Cardiac muscle cell (in vitro differentiated cells and primary cell): ENCODE measurements around the gene R3HDM4. TPM values are rescaled to one million over a fixed set of nuclear protein-coding genes. Genes with fewer than 3 reads are reported as not detected.
A peak's percentile ranks its signal among the peaks of the same experiment; 100 is the strongest.
"Not testable (repeated sequence)": the region's sequence is repeated elsewhere in the genome, so short reads cannot be mapped to it uniquely, and the experiment has no call there.

Experiments used
- DNase-seq, 2 donors: peaks; one replicate each; pipeline versions ENCODE4 v3.0.0 to v3.0.0-alpha.2; 2010 to 2017; ENCODE audit warnings: low read depth in 1 of 2, low spot score in 1 of 2
- H3K27ac ChIP-seq: fragments of 200-600 bp; sonication (generic); 2 replicates; pipeline ENCODE4 v1.5.1; 2016
- H3K27me3 ChIP-seq: fragments of 200-600 bp; sonication (generic); 2 replicates; pipeline ENCODE4 v1.6.0; 2016; ENCODE audit warnings: control low read depth
- H3K36me3 ChIP-seq: fragments of 200-600 bp; sonication (generic); 2 replicates; pipeline ENCODE4 v1.5.1; 2016; ENCODE audit warnings: control low read depth
- H3K4me1 ChIP-seq: fragments of 200-600 bp; sonication (generic); 2 replicates; pipeline ENCODE4 v1.8.1; 2017; ENCODE audit warnings: low read depth, mild to moderate bottlenecking, mixed run types
- H3K4me3 ChIP-seq: fragments of 200-600 bp; sonication (generic); 2 replicates; pipeline ENCODE4 v1.5.1; 2016; ENCODE audit warnings: mild to moderate bottlenecking
- H3K9me3 ChIP-seq: fragments of 200-600 bp; sonication (generic); 2 replicates; pipeline ENCODE4 v1.5.1; 2017; ENCODE audit warnings: low read depth, mild to moderate bottlenecking, control low read depth
- CTCF ChIP-seq: IDR thresholded peaks from 2 replicates; pipeline ENCODE4 v1.5.1; 2012; ENCODE audit warnings: low read depth, mild to moderate bottlenecking, low read length
- polyA plus RNA-seq: library from polyadenylated mRNA; unstranded; fragments of >200 nt; fragmentation: Nextera tagmentation; extraction: Ambion mirVana; gene quantifications from 2 replicates; pipeline ENCODE4 v1.2.1, GENCODE V29; 2016
- total RNA-seq: library from RNA; depleted of rRNA; stranded (reverse); fragments of >200 nt; gene quantifications from 2 replicates; pipeline ENCODE4 v1.2.3, GENCODE V29; 2016

The R3HDM4 gene
- total and polyA plus RNA-seq, 2 experiments from 2014 or later: 60.3 to 82.1 TPM

- no peak overlapping the region for H3K27ac ChIP-seq
- H3K9me3 ChIP-seq: no peaks in the 10 kb centered on the region
- no peaks in the 10 kb centered on the region for H3K27me3 ChIP-seq
- H3K4me3 ChIP-seq: no peak overlapping the region
- H3K4me1 ChIP-seq: no peaks in the 10 kb centered on the region
- TF ChIP-seq CTCF: no peak
- no peaks in the 10 kb centered on the region for H3K36me3 ChIP-seq
- no peak for DNase-seq
Observed at GRCh38 chr19:853014-853585, 59.9 kb downstream of the R3HDM4 start.

- Histone ChIP-seq H3K9me3 (no peaks in the 10 kb centered on the region), H3K4me1 (no peaks in the 10 kb centered on the region), H3K4me3 (no peak within 1 kb of the TSS), H3K27me3 (no peaks in the 10 kb centered on the region), H3K36me3 (no peaks in the 10 kb centered on the region), H3K27ac (no peak within 1 kb of the TSS)
- TF ChIP-seq CTCF: no peak
- DNase-seq: no peak
Observed at GRCh38 chr19:852136-853013, 60.6 kb downstream of the R3HDM4 start, which contains the start of gene ELANE. TSS of gene ELANE (plus strand) at chr19:852303. CDS start at chr19:852329, 26 bp downstream.

GRCh38 chr19:850979-851335, 62.1 kb downstream of the R3HDM4 start:
- H3K27ac ChIP-seq: no peak overlapping the region
- DNase-seq: no peak
- peaks cover 2% of the 10 kb centered on the region for H3K27me3 ChIP-seq
- H3K9me3 ChIP-seq: no peaks in the 10 kb centered on the region
- TF ChIP-seq CTCF: no peak
- no peaks in the 10 kb centered on the region for H3K4me1 ChIP-seq
- H3K36me3 ChIP-seq: no peaks in the 10 kb centered on the region
- H3K4me3 ChIP-seq: no peak overlapping the region

GRCh38 chr19:850221-850978, 62.6 kb downstream of the R3HDM4 start:
- no peak overlapping the region for H3K27ac ChIP-seq
- DNase-seq: peak; percentile 24 to 100
- H3K4me1 ChIP-seq: no peaks in the 10 kb centered on the region
- H3K4me3 ChIP-seq: no peak overlapping the region
- TF ChIP-seq CTCF: no peak
- H3K36me3 ChIP-seq: no peaks in the 10 kb centered on the region
- H3K9me3 ChIP-seq: no peaks in the 10 kb centered on the region
- H3K27me3 ChIP-seq: peaks cover 7% of the 10 kb centered on the region

GRCh38 chr19:849195-849594, 63.8 kb downstream of the R3HDM4 start:
- DNase-seq, H3K4me1 ChIP-seq, H3K36me3 ChIP-seq, H3K4me3 ChIP-seq, H3K27ac ChIP-seq, H3K9me3 ChIP-seq: not testable (repeated sequence)
- peaks cover 17% of the 10 kb centered on the region for H3K27me3 ChIP-seq
